ENCODE results near the gene SLC38A2. TPM values are rescaled to one million over a fixed set of nuclear protein-coding genes. Genes with fewer than 3 reads are reported as not detected.

Gene SLC38A2
- total RNA-seq, 2 experiments from 2014 or later = 211 to 296 TPM

DNA sequence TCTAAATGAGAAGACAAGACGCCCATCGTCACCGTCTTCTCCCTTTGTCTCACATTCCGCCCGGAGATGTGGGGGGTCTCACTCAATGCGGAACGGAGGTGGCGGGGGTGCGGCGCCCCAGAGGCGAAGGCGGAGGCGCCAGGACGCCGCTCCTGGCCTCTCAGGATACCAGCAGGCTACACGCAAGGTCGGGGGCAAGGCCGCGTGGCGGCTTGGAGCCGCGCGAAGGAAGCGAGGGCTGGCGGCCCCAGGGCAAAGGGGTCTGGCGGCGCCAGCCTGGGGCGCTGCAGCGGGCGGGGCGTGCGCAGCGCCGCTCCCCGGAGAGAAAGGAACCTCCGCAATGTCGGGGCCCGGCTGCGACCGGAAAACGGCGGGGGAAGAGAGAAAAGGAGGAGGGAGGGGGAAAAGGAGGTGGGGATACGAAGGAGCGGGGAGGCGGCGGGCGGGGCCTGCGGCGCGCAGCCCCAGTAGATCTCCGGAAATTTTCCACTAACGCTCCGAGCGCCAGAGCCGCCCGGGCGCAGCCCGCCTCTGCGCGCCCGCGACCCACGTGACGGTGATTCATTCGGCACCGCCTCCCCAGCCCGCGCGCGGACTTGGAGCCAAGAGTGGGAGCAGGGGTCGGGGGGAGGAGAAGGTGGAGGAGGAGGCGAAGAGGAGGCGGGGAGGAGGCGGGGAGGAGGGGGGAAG, 10.5 kb upstream of the SLC38A2 start:
- Mint-ChIP-seq H3K27ac (peak overlapping the region; percentile 89), H3K27me3 (no peaks in the 10 kb centered on the region), H3K4me1 (peaks cover 39% of the 10 kb centered on the region), H3K9me3 (ENCODE audit: low read depth) (no peaks in the 10 kb centered on the region), H3K4me3 (peak overlapping the region; percentile 74), H3K36me3 (ENCODE audit: low read depth) (no peaks in the 10 kb centered on the region)
- ATAC-seq (peak; percentile 83), DNase-seq (peak; percentile 97)
- CTCF ChIA-PET = interaction anchor here (0.8 to 1.1 kb wide), 3 partner anchors 9 to 68 kb away, joined by 3 to 4 read pairs (median 3); no protein-coding TSS in a partner anchor
- POLR2A ChIA-PET = interaction anchor here (1.1 to 1.4 kb wide), 2 partner anchors 11 to 78 kb away, joined by 3 read pairs; no protein-coding TSS in a partner anchor
- intact Hi-C loops (cut with DNase I, micrococcal nuclease) = loop anchor here (1.0 to 10.0 kb wide), 7 partner anchors 11 to 1148 kb away; partner anchors contain the start of genes SLC38A2 (in 2 of the 2) and SCAF11 (in 1 of the 2)

- ATAC-seq = no peak
- Mint-ChIP-seq H3K4me3 (peak overlapping the region; percentile 74), H3K9me3 (ENCODE audit: low read depth) (no peaks in the 10 kb centered on the region), H3K4me1 (peaks cover 40% of the 10 kb centered on the region), H3K27ac (peak overlapping the region; percentile 89), H3K27me3 (no peaks in the 10 kb centered on the region), H3K36me3 (ENCODE audit: low read depth) (no peaks in the 10 kb centered on the region)
- DNase-seq = no peak
- ChIA-PET POLR2A (no interaction called here), CTCF (no interaction called here)
- intact Hi-C loops (cut with DNase I, micrococcal nuclease) = loop anchor here in 1 of 2 experiments (2.0 to 10.0 kb wide), 3 partner anchors 48 to 1148 kb away; no protein-coding TSS in a partner anchor
These were observed 9.9 kb upstream of the SLC38A2 start for GRCh38 chr12:46382408-46382963.

- DNase-seq = no peak
- Mint-ChIP-seq H3K27me3 (no peaks in the 10 kb centered on the region), H3K9me3 (ENCODE audit: low read depth) (no peaks in the 10 kb centered on the region), H3K4me3 (no peak overlapping the region), H3K4me1 (peaks cover 42% of the 10 kb centered on the region), H3K36me3 (ENCODE audit: low read depth) (no peaks in the 10 kb centered on the region), H3K27ac (no peak overlapping the region)
- POLR2A ChIA-PET = no interaction called here
- CTCF ChIA-PET = interaction anchor here (0.7 kb wide), 1 partner anchor 165 kb away, joined by 4 read pairs; no protein-coding TSS in a partner anchor
- ATAC-seq = no peak
- intact Hi-C loops (cut with DNase I, micrococcal nuclease) = loop anchor here in 1 of 2 experiments (10.0 kb wide), 1 partner anchor 1146 kb away; no protein-coding TSS in a partner anchor
These were observed 8.3 kb upstream of the SLC38A2 start for GRCh38 chr12:46380881-46381280.

GRCh38 chr12:46380022-46380796, 7.6 kb upstream of the SLC38A2 start:
- CTCF ChIA-PET = no interaction called here
- ATAC-seq (no peak), DNase-seq (no peak)
- Mint-ChIP-seq H3K4me3 (no peak overlapping the region), H3K27ac (no peak overlapping the region), H3K4me1 (peaks cover 37% of the 10 kb centered on the region), H3K36me3 (ENCODE audit: low read depth) (no peaks in the 10 kb centered on the region), H3K9me3 (ENCODE audit: low read depth) (no peaks in the 10 kb centered on the region), H3K27me3 (no peaks in the 10 kb centered on the region)
- POLR2A ChIA-PET = no interaction called here
- intact Hi-C loops (cut with DNase I, micrococcal nuclease) = loop anchor here in 1 of 2 experiments (10.0 kb wide), 1 partner anchor 1145 kb away; no protein-coding TSS in a partner anchor

DNA sequence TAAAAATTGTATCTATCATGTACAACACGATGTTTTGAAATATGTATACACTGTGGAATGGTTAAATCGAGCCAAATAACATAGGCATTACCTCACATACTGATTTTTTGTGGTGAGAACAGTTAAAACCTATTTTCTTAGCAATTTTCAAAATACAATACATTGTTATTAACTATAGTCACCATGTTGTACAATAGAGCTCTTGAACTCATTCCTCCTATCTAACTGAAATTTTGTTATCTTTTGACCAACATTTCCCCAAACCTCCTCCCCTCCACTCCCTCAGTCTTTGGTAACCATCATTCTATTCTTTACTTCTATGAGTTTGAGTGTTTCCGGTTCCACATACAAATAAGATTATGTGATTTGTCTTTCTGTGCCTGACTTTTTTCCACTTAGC, 6.8 kb upstream of the SLC38A2 start:
- H3K27me3 Mint-ChIP-seq = no peaks in the 10 kb centered on the region
- no peak overlapping the region for H3K27ac Mint-ChIP-seq
- no peak overlapping the region for H3K4me3 Mint-ChIP-seq
- DNase-seq (no peak), ATAC-seq (no peak)
- no peaks in the 10 kb centered on the region for H3K36me3 Mint-ChIP-seq (ENCODE audit: low read depth)
- intact Hi-C loops (cut with DNase I, micrococcal nuclease) = loop anchor here in 1 of 2 experiments (10.0 kb wide), 1 partner anchor 975 kb away; no protein-coding TSS in a partner anchor
- ChIA-PET CTCF (no interaction called here), POLR2A (no interaction called here)
- H3K9me3 Mint-ChIP-seq (ENCODE audit: low read depth) = no peaks in the 10 kb centered on the region
- H3K4me1 Mint-ChIP-seq = peaks cover 40% of the 10 kb centered on the region

- no peak overlapping the region for H3K27ac Mint-ChIP-seq
- H3K4me3 Mint-ChIP-seq = no peak overlapping the region
- H3K9me3 Mint-ChIP-seq (ENCODE audit: low read depth) = no peaks in the 10 kb centered on the region
- POLR2A ChIA-PET = interaction anchor here (1.1 kb wide), 1 partner anchor 164 kb away, joined by 14 read pairs; no protein-coding TSS in a partner anchor
- DNase-seq (no peak), ATAC-seq (no peak)
- no peaks in the 10 kb centered on the region for H3K27me3 Mint-ChIP-seq
- CTCF ChIA-PET = no interaction called here
- intact Hi-C loops (cut with DNase I, micrococcal nuclease) = loop anchor here in 1 of 2 experiments (10.0 kb wide), 1 partner anchor 976 kb away; no protein-coding TSS in a partner anchor
- H3K4me1 Mint-ChIP-seq = peaks cover 44% of the 10 kb centered on the region
- no peaks in the 10 kb centered on the region for H3K36me3 Mint-ChIP-seq (ENCODE audit: low read depth)
These were observed 6.0 kb upstream of the SLC38A2 start for GRCh38 chr12:46378530-46378929.

- H3K9me3 Mint-ChIP-seq (ENCODE audit: low read depth) = no peaks in the 10 kb centered on the region
- H3K27ac Mint-ChIP-seq = peak overlapping the region; percentile 29
- H3K36me3 Mint-ChIP-seq (ENCODE audit: low read depth) = no peaks in the 10 kb centered on the region
- peaks cover 42% of the 10 kb centered on the region for H3K4me1 Mint-ChIP-seq
- DNase-seq (peak; percentile 51), ATAC-seq (peak; percentile 76)
- H3K4me3 Mint-ChIP-seq = no peak overlapping the region
- ChIA-PET CTCF (interaction anchor here (0.6 to 0.8 kb wide), 2 partner anchors 17 to 296 kb away, joined by 3 to 4 read pairs; no protein-coding TSS in a partner anchor), POLR2A (interaction anchor here (1.1 to 1.3 kb wide), 2 partner anchors 108 to 163 kb away, joined by 8 to 14 read pairs; no protein-coding TSS in a partner anchor)
- intact Hi-C loops (cut with DNase I, micrococcal nuclease) = loop anchor here in 1 of 2 experiments (10.0 kb wide), 1 partner anchor 977 kb away; no protein-coding TSS in a partner anchor
- no peaks in the 10 kb centered on the region for H3K27me3 Mint-ChIP-seq
These were observed 5.1 kb upstream of the SLC38A2 start for GRCh38 chr12:46377678-46378077.

GRCh38 chr12:46376579-46376978, 4.0 kb upstream of the SLC38A2 start:
- no peak for DNase-seq
- CTCF ChIA-PET = interaction anchor here (0.7 to 1.3 kb wide), 3 partner anchors 11 to 83 kb away, joined by 3 to 5 read pairs (median 4); no protein-coding TSS in a partner anchor
- peak overlapping the region; percentile 59 for H3K27ac Mint-ChIP-seq

DNA sequence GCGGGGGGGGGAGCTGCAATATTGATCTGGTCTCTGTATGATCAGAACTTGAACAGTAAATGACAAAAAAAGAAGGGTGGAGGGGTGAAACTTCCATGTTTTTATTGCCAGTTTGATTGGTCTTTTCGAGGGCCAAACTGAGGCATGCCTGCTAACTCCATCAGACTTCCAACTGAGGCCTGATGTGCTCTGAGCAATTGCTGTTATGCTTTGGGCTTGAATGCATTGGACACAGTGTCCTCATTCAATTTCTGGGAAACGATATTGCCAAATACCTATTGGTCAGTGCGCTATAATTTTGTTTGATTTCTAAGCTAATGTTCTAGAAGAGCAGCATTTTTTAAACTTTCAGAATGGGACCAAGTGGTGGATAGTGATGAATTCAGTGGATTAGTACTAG, 2.1 kb upstream of the SLC38A2 start:
- peaks cover 23% of the 10 kb centered on the region for H3K36me3 Mint-ChIP-seq (ENCODE audit: low read depth)
- no peaks in the 10 kb centered on the region for H3K27me3 Mint-ChIP-seq
- POLR2A ChIA-PET = no interaction called here
- H3K9me3 Mint-ChIP-seq (ENCODE audit: low read depth) = no peaks in the 10 kb centered on the region
- CTCF ChIA-PET = interaction anchor here (1.0 kb wide), 1 partner anchor 8 kb away, joined by 3 read pairs; no protein-coding TSS in a partner anchor
- H3K4me1 Mint-ChIP-seq = peaks cover 46% of the 10 kb centered on the region
- intact Hi-C loops (cut with DNase I, micrococcal nuclease) = loop anchor here (5.0 to 10.0 kb wide), 7 partner anchors 83 to 1448 kb away; partner anchors contain the start of genes ARID2 (in 1 of the 2), RPAP3 (in 1 of the 2) and SCAF11 (in 1 of the 2)
- no peak overlapping the region for H3K4me3 Mint-ChIP-seq
- peak overlapping the region; percentile 7 for H3K27ac Mint-ChIP-seq
- no peak for DNase-seq
- ATAC-seq = no peak

More at GRCh38 chr12:46376579-46376978, 4.0 kb upstream of the SLC38A2 start:
- ATAC-seq = no peak
- Mint-ChIP-seq H3K36me3 (ENCODE audit: low read depth) (peaks cover 5% of the 10 kb centered on the region), H3K4me3 (no peak overlapping the region), H3K27me3 (no peaks in the 10 kb centered on the region), H3K9me3 (ENCODE audit: low read depth) (no peaks in the 10 kb centered on the region), H3K4me1 (peaks cover 33% of the 10 kb centered on the region)
- intact Hi-C loops (cut with DNase I, micrococcal nuclease) = loop anchor here in 1 of 2 experiments (10.0 kb wide), 1 partner anchor 978 kb away; no protein-coding TSS in a partner anchor
- POLR2A ChIA-PET = interaction anchor here (1.3 kb wide), 1 partner anchor 107 kb away, joined by 8 read pairs; no protein-coding TSS in a partner anchor

DNA sequence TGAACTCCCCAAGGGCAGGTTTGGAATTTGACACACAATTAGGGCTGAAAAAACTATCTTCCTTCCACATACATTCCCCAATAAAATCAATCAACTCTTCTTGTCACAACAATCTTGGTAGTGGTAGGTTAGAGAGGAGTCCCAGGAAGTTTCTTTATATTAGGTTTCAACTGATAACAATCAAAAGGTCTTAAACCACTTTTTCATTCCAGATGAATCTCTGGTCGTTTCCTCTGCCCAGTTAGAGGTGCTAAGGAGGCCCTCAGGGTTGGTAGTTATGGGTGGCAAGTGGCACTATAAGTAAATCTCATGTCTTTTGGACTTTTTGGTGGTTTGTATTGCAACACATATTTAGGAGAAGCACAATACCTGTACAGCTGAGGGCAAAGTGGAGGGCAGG, 1.7 kb upstream of the SLC38A2 start:
- POLR2A ChIA-PET = no interaction called here
- DNase-seq = no peak

More for the DNA sequence above, 1.7 kb upstream of the SLC38A2 start:
- peaks cover 50% of the 10 kb centered on the region for H3K4me1 Mint-ChIP-seq
- no peaks in the 10 kb centered on the region for H3K27me3 Mint-ChIP-seq
- no peak for ATAC-seq
- H3K4me3 Mint-ChIP-seq = peak overlapping the region; percentile 97
- CTCF ChIA-PET = interaction anchor here (1.0 kb wide), 1 partner anchor 8 kb away, joined by 3 read pairs; no protein-coding TSS in a partner anchor
- peak overlapping the region; percentile 99 for H3K27ac Mint-ChIP-seq
- peaks cover 27% of the 10 kb centered on the region for H3K36me3 Mint-ChIP-seq (ENCODE audit: low read depth)
- H3K9me3 Mint-ChIP-seq (ENCODE audit: low read depth) = no peaks in the 10 kb centered on the region
- intact Hi-C loops (cut with DNase I, micrococcal nuclease) = loop anchor here (5.0 to 10.0 kb wide), 7 partner anchors 83 to 1448 kb away; partner anchors contain the start of genes ARID2 (in 1 of the 2), RPAP3 (in 1 of the 2) and SCAF11 (in 1 of the 2)

All from activated CD4-positive, alpha-beta T cell treated with anti-CD3 and anti-CD28 coated beads for 36 hours (primary cell).